ENCODE measurements around the gene UPK3B.
A peak's percentile ranks its signal among the peaks of the same experiment; 100 is the strongest.
"Not testable (repeated sequence)": the region's sequence is repeated elsewhere in the genome, so short reads cannot be mapped to it uniquely, and the experiment has no call there.

GRCh38 chr7:76549025-76549854 is 38.9 kb downstream of the UPK3B start:
- TF ChIP-seq CTCF (IDR thresholded peaks at IDR 0.05) (peak in 3 of 6 experiments; percentile 5 to 48 (median 37)), POLR2A (IDR thresholded peaks at IDR 0.05) (peak in 3 of 4 donors; percentile 68 to 84 (median 75)), POLR2AphosphoS5 (IDR thresholded peaks at IDR 0.05) (peak; percentile 88 to 95)
- TF ChIP-seq EP300 (IDR thresholded peaks at IDR 0.05) = not testable (repeated sequence)
